Measurements from ENCODE around the gene ADAM21.

DNA sequence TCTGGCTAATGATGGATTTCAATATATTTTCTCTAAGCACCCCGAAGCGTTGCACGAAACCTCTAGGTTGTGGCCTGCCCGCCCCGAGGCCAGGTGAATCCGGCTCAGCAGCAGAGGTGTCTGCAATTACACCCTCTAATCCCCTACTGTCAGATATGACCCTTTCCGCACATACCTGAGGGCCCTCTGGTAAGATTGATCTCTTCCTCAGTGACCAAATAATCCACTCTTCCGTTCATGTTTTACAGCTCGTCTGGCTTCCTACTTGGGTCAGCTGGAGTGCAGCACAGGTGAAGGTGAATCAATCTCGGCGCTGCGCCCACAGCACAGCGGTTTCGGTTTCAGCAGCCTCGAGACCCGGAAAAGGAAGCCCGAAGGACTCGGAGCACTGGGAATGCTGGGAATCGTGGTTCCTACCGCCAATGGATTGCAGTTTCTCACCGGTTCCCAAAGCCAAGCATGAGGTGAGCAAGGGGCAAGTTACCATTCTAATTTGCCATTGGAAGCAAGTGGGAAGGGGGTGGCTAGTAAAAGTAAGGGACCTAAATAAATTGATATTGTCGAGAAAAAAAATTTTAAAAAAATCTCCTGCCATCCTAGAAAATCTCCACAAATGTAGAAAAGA, 35.1 kb upstream of the ADAM21 start, which contains the start of gene SYNJ2BP:
- TF ChIP-seq, protein P1, sequence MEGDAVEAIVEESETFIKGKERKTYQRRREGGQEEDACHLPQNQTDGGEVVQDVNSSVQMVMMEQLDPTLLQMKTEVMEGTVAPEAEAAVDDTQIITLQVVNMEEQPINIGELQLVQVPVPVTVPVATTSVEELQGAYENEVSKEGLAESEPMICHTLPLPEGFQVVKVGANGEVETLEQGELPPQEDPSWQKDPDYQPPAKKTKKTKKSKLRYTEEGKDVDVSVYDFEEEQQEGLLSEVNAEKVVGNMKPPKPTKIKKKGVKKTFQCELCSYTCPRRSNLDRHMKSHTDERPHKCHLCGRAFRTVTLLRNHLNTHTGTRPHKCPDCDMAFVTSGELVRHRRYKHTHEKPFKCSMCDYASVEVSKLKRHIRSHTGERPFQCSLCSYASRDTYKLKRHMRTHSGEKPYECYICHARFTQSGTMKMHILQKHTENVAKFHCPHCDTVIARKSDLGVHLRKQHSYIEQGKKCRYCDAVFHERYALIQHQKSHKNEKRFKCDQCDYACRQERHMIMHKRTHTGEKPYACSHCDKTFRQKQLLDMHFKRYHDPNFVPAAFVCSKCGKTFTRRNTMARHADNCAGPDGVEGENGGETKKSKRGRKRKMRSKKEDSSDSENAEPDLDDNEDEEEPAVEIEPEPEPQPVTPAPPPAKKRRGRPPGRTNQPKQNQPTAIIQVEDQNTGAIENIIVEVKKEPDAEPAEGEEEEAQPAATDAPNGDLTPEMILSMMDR (IDR thresholded peaks at IDR 0.05; ENCODE audit: low read depth, low read length): no peak
- no peak for TF ChIP-seq EZH2phosphoT487 (IDR thresholded peaks at IDR 0.05; ENCODE audit: low read depth)
